GM19455 (cell line): ENCODE measurements around the gene PRKCB.
"Not testable (repeated sequence)": the region's sequence is repeated elsewhere in the genome, so short reads cannot be mapped to it uniquely, and the experiment has no call there.

Experiments
- ATAC-seq: cut with Tn5 transposase; IDR thresholded peaks from one replicate; pipeline ENCODE4 v1.9.1; 2021; ENCODE audit not compliant: unreplicated experiment

PRKCB gene

DNA sequence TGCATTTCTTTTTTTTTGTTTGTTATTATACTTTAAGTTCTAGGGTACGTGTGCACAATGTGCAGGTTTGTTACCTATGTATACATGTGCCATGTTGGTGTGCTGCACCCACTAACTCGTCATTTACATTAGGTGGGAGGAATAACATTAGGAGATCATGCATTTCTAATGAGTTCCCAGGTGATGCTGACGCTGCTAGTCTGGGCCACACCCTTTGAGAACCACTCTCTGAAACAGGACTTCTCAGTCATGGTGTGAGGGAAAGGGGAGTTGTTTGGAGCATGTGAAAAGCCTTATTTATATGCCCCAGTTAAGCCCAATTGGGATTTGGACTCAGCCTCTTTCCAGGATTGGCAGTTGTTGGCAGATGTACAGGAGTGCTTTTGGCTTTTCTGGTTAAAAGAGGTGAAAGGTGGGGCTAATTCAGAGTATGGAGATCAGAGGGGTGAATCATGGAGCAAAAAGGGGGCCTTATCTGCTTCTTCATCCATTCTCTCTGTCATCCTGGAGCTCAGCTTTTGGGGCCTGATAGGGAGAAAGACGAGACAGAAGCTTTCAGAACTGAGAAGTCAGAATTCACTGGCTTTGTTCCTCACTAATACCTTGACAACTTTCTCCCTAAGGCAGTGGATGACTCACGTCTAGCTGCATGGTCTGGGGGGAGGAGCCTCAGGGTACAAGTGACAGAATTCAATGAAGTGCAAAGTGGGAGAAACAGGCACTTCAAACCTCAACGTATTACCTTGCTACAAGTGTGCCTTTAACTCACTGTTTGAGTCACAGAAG lies 240.3 kb downstream of the PRKCB start:
- ATAC-seq: no peak

DNA sequence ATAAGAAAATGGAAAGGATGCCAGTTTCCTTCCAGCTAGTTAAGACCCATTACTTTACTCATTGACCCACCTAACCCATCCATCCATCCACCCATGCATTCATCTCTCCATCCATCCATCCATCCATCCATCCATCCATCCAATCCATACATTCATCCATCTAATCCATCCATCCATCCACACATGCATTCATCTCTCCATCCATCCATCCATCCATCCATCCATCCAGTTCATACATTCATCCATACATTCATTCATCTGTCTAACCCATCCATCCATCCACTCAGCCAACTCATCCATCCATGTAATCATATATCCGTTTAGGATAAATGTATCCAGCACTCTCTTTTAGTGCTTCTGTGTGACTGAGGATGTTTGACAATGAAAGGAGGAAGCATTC lies 241.5 kb downstream of the PRKCB start:
- ATAC-seq: no peak

DNA sequence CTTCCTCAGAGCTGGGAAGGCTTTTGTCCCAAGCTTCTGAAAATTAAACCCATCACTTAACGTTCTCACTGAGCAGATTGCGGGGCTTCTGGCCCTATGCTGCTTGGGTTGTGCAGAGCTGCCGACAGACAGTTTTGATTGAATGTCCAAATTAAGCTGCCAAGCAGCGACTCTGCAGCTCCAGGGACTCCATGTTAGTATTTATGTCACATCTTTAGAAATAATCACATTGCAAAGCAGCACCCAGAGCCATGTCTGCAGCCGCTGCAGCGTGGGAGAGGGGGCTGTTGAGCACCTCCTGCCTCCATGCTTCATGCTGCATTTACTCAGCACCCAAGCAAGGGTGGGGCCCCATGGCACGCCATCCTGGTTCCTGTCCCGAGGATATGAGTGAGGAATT lies 242.2 kb downstream of the PRKCB start:
- no peak for ATAC-seq

DNA sequence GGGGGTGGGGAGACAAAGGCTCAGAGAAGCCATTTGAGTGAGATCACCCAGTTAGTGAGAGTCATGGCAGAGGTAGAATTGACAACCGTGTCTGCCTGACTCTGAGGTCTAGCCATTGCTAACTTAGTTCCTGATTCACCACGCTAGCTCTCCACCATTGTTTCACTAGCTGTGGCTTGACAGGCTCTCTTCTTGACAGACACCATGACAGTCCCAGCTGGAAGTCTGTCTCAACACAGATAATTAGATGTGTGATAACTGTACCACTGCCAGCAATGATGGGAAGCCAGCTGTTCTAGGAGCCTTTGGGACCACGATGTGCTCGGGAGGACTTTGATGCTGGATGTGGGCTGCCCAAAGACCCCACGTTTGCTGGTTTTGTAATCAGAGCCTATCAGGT lies 249.9 kb downstream of the PRKCB start:
- no peak for ATAC-seq

DNA sequence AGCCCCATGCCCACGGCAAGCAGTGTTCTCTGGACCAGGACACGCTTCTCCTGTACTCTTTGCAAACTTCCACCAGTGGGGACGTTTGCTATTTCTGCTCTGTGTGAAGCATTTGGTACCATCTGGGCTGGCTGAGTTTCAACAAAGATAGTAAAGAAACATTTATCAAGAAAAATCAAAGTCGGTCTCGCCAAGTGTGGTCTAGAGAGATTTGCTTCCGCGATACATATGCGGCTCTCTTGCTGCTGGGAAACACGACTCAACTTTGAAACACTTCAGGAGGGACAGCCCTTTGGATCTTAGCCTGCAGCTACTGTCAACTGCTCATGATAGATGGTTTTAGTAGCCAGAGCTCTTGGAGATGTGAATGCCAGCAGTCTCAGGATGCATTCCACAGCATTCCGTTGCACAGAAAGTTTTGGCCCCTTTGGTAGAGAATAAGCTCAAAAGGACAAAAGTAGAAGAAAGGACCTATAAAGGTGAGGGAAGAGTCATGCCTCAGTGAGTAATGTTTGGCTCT lies 252.2 kb downstream of the PRKCB start:
- no peak for ATAC-seq

DNA sequence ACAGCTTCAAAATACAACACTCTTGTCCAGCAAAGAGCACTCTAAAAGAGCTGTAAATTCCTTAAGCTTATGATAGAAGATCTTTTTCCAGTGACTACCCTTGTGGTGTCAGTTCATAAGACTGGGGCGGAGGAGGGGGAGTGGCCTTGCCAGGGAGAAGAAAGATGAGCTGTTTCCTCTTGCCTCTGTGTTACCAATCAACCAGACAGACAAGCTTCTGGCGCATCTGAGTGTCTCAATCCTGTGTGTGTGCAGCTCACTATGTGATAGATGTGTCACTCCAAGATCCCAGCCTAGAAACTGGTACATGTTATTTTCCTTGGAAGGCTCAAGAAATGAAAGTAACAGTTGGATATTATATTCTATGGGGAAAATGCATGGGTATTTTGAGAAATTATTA lies 253.0 kb downstream of the PRKCB start:
- ATAC-seq: no peak

DNA sequence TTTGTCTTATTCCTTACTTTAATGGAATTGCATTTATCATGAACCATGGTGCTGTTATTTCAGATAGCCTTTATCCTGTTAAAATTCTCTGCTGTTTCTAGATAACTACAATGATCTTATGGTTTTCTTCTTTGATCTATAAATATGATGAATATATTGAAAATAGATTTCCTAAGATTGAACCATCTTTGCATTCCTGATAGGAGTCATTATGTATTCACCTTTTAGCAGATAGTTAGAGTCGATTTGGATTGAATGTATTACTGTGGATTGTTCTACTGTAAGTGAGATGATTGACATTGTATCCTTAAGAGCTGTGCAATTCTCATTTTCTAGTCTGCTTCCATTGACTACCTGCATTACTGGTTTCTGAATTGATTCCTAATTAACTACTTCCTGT lies 255.3 kb downstream of the PRKCB start:
- no peak for ATAC-seq

DNA sequence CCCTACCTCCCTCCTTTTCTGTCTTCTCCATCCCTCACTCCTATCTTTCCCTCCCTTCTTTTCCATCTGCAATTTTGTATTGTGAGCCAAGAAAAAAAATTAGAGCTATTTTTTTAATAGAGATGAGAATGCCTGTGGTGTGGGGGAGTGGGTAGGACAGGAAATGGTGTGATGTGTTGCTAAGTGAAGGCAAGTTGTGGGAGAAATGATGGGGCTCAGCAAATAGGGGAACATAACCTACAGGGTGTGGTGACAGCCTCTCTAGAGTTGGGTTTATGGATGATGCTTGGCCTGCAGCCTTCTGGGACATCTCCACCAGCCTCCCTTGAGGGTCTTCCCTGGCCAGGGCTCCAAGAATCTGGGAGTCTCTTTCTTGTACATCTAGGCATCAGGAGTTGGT lies 257.3 kb downstream of the PRKCB start:
- ATAC-seq: no peak

DNA sequence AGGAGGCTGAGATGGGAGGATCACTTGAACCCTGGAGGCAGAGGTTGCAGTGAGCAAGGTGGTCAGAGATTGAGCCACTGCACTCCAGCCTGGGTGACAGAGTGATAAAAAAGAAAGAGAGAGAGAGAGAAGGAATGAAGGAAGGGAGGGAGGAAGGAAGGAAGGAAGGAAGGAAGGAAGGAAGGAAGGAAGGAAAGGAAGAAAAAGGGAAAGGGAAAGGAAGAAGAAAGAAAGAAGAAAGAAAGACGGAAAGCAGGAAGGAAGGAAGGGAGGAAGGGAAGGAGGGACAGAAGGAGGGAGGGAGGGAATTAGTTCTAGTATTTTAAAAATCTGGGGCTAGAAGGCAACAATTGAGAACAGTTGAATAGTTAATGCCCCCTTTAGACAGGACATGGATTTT lies 258.9 kb downstream of the PRKCB start:
- ATAC-seq: no peak

DNA sequence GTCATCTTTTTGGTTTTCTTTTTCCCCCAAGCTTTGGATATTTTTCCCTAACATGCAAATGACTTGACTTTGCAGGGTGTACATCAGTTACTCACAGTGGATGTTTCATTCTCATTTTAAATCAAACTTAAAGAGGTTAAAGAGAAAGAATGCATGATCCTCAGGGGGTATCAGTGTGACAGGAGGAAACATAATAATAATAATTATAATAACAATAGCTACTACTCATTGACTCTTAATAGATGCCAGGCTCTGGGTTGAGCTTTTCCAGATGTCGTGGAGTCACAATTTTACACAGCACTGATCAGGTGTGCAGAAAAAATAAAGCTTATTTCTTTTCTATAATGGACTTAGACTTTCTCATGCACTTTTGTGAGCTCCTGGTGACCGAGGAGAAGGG lies 263.1 kb downstream of the PRKCB start:
- no peak for ATAC-seq

DNA sequence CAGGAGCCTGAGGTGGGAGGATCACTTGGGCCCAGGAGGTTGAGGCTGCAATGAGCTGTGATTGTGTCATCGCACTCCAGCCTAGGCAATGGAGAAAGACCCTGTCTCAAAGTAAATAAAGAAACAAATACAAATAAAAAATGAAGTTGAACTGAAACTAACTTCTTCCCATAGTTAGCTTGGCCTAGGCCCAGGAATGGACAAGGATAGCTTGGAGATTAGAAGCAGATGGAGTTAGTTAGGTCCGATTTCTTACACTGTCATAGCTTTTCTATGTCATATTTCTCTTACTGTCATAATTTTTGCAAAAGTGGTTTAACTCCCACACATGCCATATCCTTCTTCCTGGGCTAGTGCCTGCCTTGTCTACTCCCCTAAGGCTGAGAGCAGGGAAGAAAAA lies 265.6 kb downstream of the PRKCB start:
- ATAC-seq: no peak

DNA sequence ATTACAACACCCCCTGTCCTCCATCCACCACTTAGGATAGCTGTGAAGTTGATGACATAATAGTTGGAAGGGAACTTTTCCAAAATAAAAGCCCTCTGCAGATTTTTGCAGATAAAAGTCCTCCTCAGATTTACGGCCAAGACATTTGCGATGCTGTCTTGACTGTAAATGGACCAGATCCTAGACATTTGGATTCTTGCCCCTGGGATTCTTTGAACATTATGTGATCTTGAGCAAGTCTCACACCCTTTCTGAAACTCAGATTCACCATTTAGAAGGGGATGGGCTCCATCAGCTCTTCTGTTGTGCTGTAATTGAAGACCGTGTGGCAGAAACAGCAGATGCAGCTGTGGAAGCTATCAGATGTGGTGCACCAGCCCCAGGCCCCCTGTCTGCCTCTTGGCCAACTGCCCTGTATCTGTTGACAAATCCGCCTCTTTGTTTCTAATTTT lies 266.5 kb downstream of the PRKCB start:
- no peak for ATAC-seq

DNA sequence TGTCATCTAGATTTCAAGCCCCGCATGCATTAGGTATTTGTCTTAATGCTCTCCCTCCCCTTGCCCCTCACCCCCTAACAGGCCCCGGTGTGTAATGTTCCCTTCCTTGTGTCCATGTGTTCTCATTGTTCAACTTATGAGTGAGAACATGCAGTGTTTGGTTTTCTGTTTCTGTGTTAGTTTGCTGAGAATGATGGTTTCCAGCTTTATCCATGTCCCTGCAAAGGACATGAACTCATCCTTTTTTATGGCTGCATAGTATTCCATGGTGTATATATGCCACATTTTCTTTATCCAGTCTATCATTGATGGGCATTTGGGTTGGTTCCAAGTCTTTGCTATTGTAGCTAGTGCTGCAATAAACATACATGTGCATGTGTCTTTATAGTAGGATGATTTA lies 269.7 kb downstream of the PRKCB start:
- not testable (repeated sequence) for ATAC-seq

DNA sequence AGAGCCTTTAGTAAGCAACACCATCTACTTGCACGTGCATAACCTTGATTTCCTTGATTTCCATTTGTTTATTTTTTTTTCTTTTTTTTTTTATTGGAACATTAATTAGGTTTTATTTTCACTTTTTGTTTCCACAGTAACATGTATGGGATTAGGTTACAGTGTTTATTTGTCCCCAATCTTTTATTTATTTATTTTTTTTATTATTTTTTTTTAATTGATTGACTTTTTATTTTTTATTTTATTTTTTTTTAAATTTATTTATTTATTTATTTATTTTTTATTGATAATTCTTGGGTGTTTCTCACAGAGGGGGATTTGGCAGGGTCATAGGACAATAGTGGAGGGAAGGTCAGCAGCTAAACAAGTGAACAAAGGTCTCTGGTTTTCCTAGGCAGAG lies 272.3 kb downstream of the PRKCB start:
- not testable (repeated sequence) for ATAC-seq

DNA sequence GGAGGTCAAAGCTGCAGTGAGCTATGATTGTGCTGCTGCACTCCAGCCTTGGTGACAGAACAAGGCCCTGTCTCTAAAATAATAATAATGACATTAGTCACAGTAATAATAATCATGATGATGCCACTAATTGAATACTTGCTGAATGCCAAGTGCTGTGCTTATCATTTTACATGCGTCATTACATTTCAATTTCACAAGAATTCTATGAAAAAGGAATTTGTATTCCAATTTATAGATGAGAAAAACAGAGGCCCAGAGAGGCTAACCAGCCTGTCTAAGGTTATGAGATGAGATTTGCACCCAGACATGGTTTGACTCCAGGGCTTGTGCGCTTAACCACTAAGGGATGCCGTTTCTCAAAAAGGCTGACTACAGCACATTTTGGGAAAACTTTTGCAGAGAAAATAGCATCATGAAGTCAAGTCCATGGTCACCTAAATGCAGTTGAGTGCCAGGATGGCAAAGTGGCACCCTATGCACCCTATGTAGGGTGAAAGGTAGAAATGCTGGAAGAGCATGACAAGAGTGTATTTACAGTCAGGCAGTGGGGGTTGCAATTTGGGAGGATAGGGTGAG lies 276.0 kb downstream of the PRKCB start:
- ATAC-seq: no peak

DNA sequence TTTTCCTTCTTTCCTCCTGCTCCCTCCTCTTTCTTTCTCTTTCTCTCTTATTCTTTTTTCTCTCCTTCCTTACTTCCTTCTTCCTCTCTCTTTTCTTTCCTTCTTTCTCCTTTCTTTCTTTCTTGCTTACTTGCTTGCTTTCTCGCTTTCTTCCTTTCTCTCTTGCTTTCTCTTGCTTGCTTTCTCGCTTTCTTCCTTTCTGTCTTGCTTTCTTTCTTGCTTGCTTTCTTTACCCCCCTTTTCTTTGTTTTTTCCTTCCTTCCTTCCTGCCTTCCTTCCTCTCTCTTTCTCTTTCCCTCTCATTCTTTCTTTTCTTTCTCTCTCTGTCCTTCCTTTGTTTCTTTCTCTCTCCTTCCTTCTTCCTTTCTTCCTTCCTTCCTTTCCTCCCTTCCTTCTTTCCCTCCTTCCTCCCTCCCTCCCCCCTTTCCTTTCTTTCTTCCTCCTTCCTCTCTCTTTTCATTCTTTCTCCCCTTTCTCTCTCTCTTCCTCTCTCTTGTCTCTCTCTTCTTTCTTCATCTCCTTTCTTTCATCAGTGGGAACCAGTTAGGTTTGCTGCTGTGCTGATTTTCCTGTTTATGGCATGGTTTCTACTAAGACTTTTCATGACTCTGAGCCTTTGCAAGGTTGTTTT lies 277.4 kb downstream of the PRKCB start:
- no peak for ATAC-seq

DNA sequence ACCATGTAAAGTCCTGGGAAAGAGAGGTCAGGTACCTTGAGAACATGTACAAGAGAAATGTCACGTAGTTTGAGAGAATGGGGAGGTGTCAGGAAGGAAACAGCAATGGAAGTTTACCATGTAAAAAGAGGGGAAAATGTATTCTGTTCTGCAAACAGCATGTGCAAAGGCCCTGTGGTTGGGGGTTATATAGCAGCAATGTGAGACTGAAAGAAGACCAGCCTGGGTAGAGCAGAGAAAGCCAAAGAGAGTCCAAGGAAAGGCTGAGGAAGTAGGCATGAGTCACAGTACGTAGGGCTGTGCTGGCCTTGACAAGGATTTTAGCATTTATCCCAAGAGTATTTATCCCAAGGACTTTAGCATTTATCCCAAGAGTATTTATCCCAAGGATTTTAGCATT lies 279.1 kb downstream of the PRKCB start:
- no peak for ATAC-seq

DNA sequence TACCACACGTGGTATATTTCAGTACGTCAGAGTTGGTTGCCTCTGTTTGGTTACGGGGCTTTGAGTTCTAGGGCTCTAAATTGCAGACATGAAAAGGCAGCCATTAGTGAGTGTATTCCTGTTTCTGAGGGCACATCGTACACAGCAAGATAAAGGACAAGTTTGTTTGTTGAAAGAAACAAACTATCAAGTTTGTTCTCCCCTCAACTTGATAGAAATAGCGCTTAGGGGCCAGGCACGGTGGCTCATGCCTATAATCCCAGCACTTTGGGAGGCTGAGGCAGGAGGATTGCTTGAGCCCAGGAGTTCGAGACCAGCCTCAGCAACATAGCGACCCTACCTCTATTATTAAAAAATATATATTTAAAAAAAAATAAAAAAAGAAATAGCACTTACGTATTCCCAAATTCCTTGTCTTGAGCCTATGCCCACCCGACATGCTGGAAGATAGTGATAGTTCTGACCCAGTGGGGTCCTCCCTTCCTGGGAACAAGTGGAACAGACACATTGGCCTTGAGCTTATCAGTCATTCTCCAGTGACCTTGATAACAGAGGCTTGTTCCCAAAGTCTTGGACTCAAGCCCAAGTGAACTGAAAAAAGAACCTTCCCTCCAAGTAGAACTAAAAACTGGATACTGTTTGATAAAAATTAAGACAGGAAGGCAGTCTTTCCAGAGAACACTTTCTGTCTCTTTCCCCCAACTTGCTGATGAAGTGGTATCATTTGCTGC lies 280.4 kb downstream of the PRKCB start:
- no peak for ATAC-seq

DNA sequence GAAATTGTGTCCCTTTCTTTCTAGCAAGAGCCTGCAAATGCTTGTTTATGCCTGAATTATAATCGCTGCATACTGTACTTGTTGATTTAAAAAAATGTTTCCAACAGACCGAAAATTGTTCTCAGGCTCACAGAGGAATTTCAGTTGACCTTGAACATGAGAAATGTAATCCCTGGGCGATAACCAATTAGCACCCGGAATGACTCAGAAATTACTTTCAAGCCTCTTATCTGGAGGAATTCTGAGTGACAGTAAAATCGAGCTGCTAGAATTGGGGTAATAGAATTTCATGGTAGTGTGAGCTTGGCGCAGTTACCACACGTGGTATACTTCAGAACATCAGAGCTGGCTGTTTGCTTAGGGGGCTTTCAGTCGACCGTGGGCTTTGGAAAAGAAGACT lies 281.2 kb downstream of the PRKCB start:
- ATAC-seq: no peak

DNA sequence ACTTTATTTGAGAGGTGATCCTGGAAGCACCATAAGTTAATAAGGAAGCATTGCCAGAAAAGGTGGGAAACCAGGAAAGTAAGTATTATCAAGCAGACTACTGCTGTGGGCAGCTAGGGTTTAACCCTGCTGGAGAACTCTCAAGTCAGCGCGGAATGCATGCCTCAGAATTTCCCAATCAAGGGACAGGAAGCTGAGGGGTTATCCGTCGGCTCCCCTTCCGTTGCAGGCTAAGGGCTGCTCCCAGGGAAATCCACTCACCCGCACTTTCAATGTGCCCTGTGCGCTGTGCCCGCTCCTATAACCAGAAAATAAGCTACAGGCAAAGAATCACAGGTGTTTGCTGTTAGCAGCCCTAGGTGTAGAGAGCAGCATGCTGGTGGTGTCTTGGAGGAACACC lies 281.9 kb downstream of the PRKCB start:
- ATAC-seq: no peak

DNA sequence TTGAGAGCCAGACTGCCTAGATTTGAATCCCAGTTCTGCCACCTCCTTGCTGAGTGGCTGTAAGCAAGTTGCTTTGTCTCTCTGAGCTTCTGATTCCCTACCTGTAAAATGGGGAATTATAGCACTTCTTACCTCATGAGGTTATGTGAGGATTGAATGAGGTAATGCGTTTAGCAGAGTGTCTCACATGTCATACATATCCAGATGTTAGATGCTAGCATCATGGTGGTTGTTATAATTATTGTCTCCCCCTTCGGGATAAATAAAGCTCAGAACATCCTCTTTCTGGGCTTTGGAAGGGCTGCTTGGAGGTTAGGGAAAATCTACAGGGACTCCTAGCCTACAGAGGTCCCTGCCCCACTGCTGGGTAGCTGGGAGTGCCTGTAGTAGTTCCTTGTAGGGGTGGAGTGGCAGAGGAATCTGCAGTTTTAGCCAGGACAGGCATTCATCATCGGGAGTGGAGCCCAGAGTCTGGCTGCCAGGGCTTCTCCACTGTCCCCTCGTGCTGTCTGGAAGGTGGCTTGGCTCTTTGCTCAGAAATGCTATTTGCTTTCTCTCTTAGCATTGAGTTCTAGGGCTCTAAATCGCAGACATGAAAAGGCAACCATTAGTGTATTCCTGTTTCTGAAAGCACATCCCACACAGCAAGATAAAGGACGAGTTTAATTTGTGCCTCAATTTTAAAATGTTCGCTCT lies 282.5 kb downstream of the PRKCB start:
- ATAC-seq: no peak
